Measurements from ENCODE around the gene FBXL22. TPM values are rescaled to one million over a fixed set of nuclear protein-coding genes. Genes with fewer than 3 reads are reported as not detected.

FBXL22 gene
- total RNA-seq, 1 experiment from 2014 or later, result 0.49 TPM

GRCh38 chr15:63599401-63600000 is 2.3 kb downstream of the FBXL22 start (continued):
- TF ChIP-seq POLR2A (IDR thresholded peaks at IDR 0.05; ENCODE audit: borderline replicate concordance, extremely low read depth, insufficient read depth, insufficient read length) (peak; percentile 30), ATF3 (IDR thresholded peaks at IDR 0.05) (no peak), MAX (IDR thresholded peaks at IDR 0.05) (peak; percentile 17; the same call in 1 of the 2 replicates)

- H3K9me2 ChIP-seq (ENCODE audit: insufficient read depth), result no peaks in the 10 kb centered on the region
- H3K9me3 ChIP-seq (ENCODE audit: control insufficient read depth in 1 of 2, insufficient read depth in 1 of 2, low read depth in 1 of 2, low read length in 2 of 2), result no peaks in the 10 kb centered on the region
- H4K20me1 ChIP-seq (ENCODE audit: insufficient read depth), result no peaks in the 10 kb centered on the region
- peaks cover 13 to 31% of the 10 kb centered on the region in 2 experiments; a peak in 3 of 4 replicates for H3K4me1 ChIP-seq (ENCODE audit: control insufficient read depth in 1 of 2, insufficient read depth in 2 of 2, low read length in 2 of 2)
- ChIA-PET POLR2A (interaction anchor here (0.9 to 2.2 kb wide), 5 partner anchors 47 to 443 kb away, joined by 3 to 7 read pairs (median 4); partner anchors contain the start of genes RPS27L and USP3), CTCF (interaction anchor here (0.8 to 3.6 kb wide), 13 partner anchors 10 to 549 kb away, joined by 3 to 55 read pairs (median 5); partner anchors contain the start of genes CIAO2A and DAPK2), RAD21 (ENCODE audit: low non-redundant PET in 1 of 2, low total read pairs in 2 of 2, uncharacterized antibody in 2 of 2, unreplicated experiment in 2 of 2) (interaction anchor here (1.2 to 1.9 kb wide), 4 partner anchors 95 to 134 kb away, joined by 3 to 6 read pairs (median 4); no protein-coding TSS in a partner anchor)
- DNase-seq (ENCODE audit: low read depth, low spot score), result no peak
- no peaks in the 10 kb centered on the region for H3K27me3 ChIP-seq (ENCODE audit: insufficient read depth, low read length)
- BruUV-seq (replicated peaks), result TSS peak; percentile 64
- peak overlapping the region; percentile 77 to 85 for H3K4me3 ChIP-seq (replicated peaks in 1 of 2; ENCODE audit: low read depth in 1 of 2, low read length in 2 of 2)
- no peak overlapping the region for H2AFZ ChIP-seq (ENCODE audit: low read depth, low read length, poor library complexity, severe bottlenecking)
- ATAC-seq, result peak; percentile 34
- no peaks in the 10 kb centered on the region for H3K36me3 ChIP-seq (ENCODE audit: control insufficient read depth in 1 of 2, insufficient read depth in 2 of 2, low read length in 2 of 2)
- no peaks in the 10 kb centered on the region for H3K79me2 ChIP-seq (ENCODE audit: insufficient read depth, low read length)
- peak overlapping the region; percentile 88 for H3K9ac ChIP-seq (ENCODE audit: low read length)
- H3K27ac ChIP-seq (ENCODE audit: low read depth, low read length), result peak overlapping the region; percentile 74
- peak overlapping the region; percentile 86 for H3K4me2 ChIP-seq (ENCODE audit: low read length)
- intact Hi-C loops (cut with micrococcal nuclease), result no loop called here
- peak; percentile 53; the same call in 1 of the 2 replicates for TF ChIP-seq ZFX (IDR thresholded peaks at IDR 0.05)
- TF ChIP-seq SIN3A (IDR thresholded peaks at IDR 0.05; ENCODE audit: low read depth), result no peak
Measured at GRCh38 chr15:63600001-63600615, 2.9 kb downstream of the FBXL22 start.

Data from HCT116 (cell line).